Neural cell (in vitro differentiated cells): Measurements from ENCODE around the gene PRKAR1B. TPM values are rescaled to one million over a fixed set of nuclear protein-coding genes. Genes with fewer than 3 reads are reported as not detected.

ENCODE experiments used
- H2AFZ ChIP-seq: fragments of 200-600, 300-800 bp; sonication (generic), shearing (Covaris generic); 2 replicates; pipeline ENCODE4 v1.6.0; 2014; ENCODE audit warnings: low read depth, mild to moderate bottlenecking, antibody characterized with exemption, low read length, moderate library complexity
- H3F3A ChIP-seq: fragments of 200-600 bp; shearing (Covaris generic); 2 replicates; pipeline ENCODE4 v1.6.1; 2016; ENCODE audit warnings: mild to moderate bottlenecking, moderate library complexity, mixed read lengths, antibody characterized with exemption, low read length; ENCODE audit not compliant: insufficient read depth, poor library complexity, severe bottlenecking
- H3K27ac ChIP-seq: fragments of 200-600, 300-800 bp; sonication (generic), shearing (Covaris generic); 2 replicates; pipeline ENCODE4 v1.5.1; 2014; ENCODE audit warnings: mild to moderate bottlenecking, low read length, moderate library complexity
- H3K27me3 ChIP-seq: fragments of 300-800, 200-600 bp; sonication (generic), shearing (Covaris generic); 2 replicates; pipeline ENCODE4 v1.6.0; 2014; ENCODE audit warnings: mild to moderate bottlenecking, low read depth, low read length, moderate library complexity; ENCODE audit not compliant: insufficient read depth
- H3K36me3 ChIP-seq: fragments of 300-800, 200-600 bp; sonication (generic), shearing (Covaris generic); 2 replicates; pipeline ENCODE4 v1.5.1; 2014; ENCODE audit warnings: mild to moderate bottlenecking, antibody characterized with exemption, low read length, moderate library complexity; ENCODE audit not compliant: insufficient read depth
- H3K4me2 ChIP-seq: fragments of 300-800, 200-600 bp; sonication (generic), shearing (Covaris generic); 2 replicates; pipeline ENCODE4 v1.6.0; 2014; ENCODE audit warnings: mild to moderate bottlenecking, low read length
- H3K4me3 ChIP-seq: fragments of 300-800, 200-600 bp; sonication (generic), shearing (Covaris generic); 2 replicates; pipeline ENCODE4 v1.5.1; 2014; ENCODE audit warnings: mild to moderate bottlenecking, low read length, moderate library complexity
- H3K79me2 ChIP-seq: fragments of 200-600 bp; shearing (Covaris generic); replicated peaks from 2 replicates; pipeline ENCODE4 v1.6.0; 2014; ENCODE audit warnings: mild to moderate bottlenecking, low read length, moderate library complexity; ENCODE audit not compliant: insufficient read depth
- H3K9ac ChIP-seq: fragments of 300-800, 200-600 bp; sonication (generic), shearing (Covaris generic); 2 replicates; pipeline ENCODE4 v1.6.1; 2016; ENCODE audit warnings: mild to moderate bottlenecking, low read length, mixed read lengths
- H3K9me2 ChIP-seq: fragments of 200-600 bp; shearing (Covaris generic); 2 replicates; pipeline ENCODE4 v1.6.1; 2016; ENCODE audit warnings: mild to moderate bottlenecking, low read length, mixed read lengths; ENCODE audit not compliant: insufficient read depth
- H3K9me3 ChIP-seq: fragments of 200-600, 300-800 bp; sonication (generic), shearing (Covaris generic); 2 replicates; pipeline ENCODE4 v1.6.1; 2016; ENCODE audit warnings: mild to moderate bottlenecking, mixed run types, low read length, moderate library complexity, mixed read lengths
- H4K20me1 ChIP-seq: fragments of 200-600 bp; shearing (Covaris generic); 2 replicates; pipeline ENCODE4 v1.6.1; 2016; ENCODE audit warnings: mild to moderate bottlenecking, mixed run types; ENCODE audit not compliant: insufficient read depth
- CTCF ChIP-seq: fragments of 450-650 bp; IDR thresholded peaks from 2 replicates; pipeline ENCODE4 v1.5.1; 2014; ENCODE audit warnings: antibody characterized with exemption, mild to moderate bottlenecking, moderate library complexity; ENCODE audit not compliant: poor library complexity, severe bottlenecking
- EP300 ChIP-seq: fragments of 450-650 bp; conservative IDR thresholded peaks from 2 replicates; pipeline ENCODE4 v1.6.1; 2014; ENCODE audit warnings: antibody characterized with exemption, mild to moderate bottlenecking, moderate library complexity; ENCODE audit not compliant: poor library complexity, severe bottlenecking
- EZH2 ChIP-seq: fragments of 200-600, 300-800 bp; shearing (Covaris generic), sonication (generic); IDR thresholded peaks from 2 replicates; pipeline ENCODE4 v1.6.1; 2014; ENCODE audit warnings: antibody characterized with exemption, low read length, borderline replicate concordance, mild to moderate bottlenecking; ENCODE audit not compliant: insufficient read depth, poor library complexity, severe bottlenecking
- MXI1 ChIP-seq: fragments of 450-650 bp; conservative IDR thresholded peaks from 2 replicates; pipeline ENCODE4 v1.6.1; 2014; ENCODE audit warnings: antibody characterized with exemption, mild to moderate bottlenecking; ENCODE audit not compliant: poor library complexity, severe bottlenecking
- POLR2AphosphoS5 ChIP-seq: IDR thresholded peaks from 2 replicates; pipeline ENCODE4 v1.6.1; 2012
- RAD21 ChIP-seq: fragments of 450-650 bp; conservative IDR thresholded peaks from 2 replicates; pipeline ENCODE4 v1.6.1; 2014; ENCODE audit warnings: antibody characterized with exemption, mild to moderate bottlenecking, moderate library complexity
- REST ChIP-seq: IDR thresholded peaks from 2 replicates; pipeline ENCODE4 v1.6.1; 2012; ENCODE audit warnings: borderline replicate concordance
- SMC3 ChIP-seq: fragments of 450-650 bp; conservative IDR thresholded peaks from 2 replicates; pipeline ENCODE4 v1.6.1; 2014; ENCODE audit warnings: antibody characterized with exemption, mild to moderate bottlenecking, moderate library complexity; ENCODE audit not compliant: poor library complexity
- TAF1 ChIP-seq: IDR thresholded peaks from 2 replicates; pipeline ENCODE4 v1.6.1; 2012; ENCODE audit warnings: low read depth
- polyA plus RNA-seq: library from polyadenylated mRNA; depleted of rRNA; stranded (reverse); fragments of >200 nt; gene quantifications from 2 replicates; pipeline ENCODE4 v1.2.3, GENCODE V29; 2014

PRKAR1B gene
- polyA plus RNA-seq, 1 donor from 2014 or later: 38.6 TPM

- no peaks in the 10 kb centered on the region for H3K9me3 ChIP-seq
- no peak overlapping the region for H3K27ac ChIP-seq
Measured at GRCh38 chr7:681551-682307, 45.4 kb downstream of the PRKAR1B start.

More at GRCh38 chr7:681551-682307, 45.4 kb downstream of the PRKAR1B start:
- no peaks in the 10 kb centered on the region for H3K79me2 ChIP-seq
- no peaks in the 10 kb centered on the region for H3F3A ChIP-seq
- H4K20me1 ChIP-seq: no peaks in the 10 kb centered on the region
- no peaks in the 10 kb centered on the region for H3K27me3 ChIP-seq
- no peaks in the 10 kb centered on the region for H3K36me3 ChIP-seq
- H3K9ac ChIP-seq: no peak overlapping the region
- no peak overlapping the region for H3K4me3 ChIP-seq
- H2AFZ ChIP-seq: no peak overlapping the region
- no peaks in the 10 kb centered on the region for H3K9me2 ChIP-seq
- H3K4me2 ChIP-seq: no peak overlapping the region
- TF ChIP-seq MXI1 (no peak), EP300 (no peak), RAD21 (no peak), REST (no peak), SMC3 (no peak), POLR2AphosphoS5 (no peak), CTCF (no peak), EZH2 (no peak), TAF1 (no peak)
